ENCODE data around the gene GFY.

GRCh38 chr19:49396738-49397505, 28.3 kb upstream of the GFY start:
- no peak for TF ChIP-seq CTCF (IDR thresholded peaks at IDR 0.05; ENCODE audit: low read length)
- no peak for TF ChIP-seq EZH2 (IDR thresholded peaks at IDR 0.05; ENCODE audit: borderline replicate concordance, low read length)
